DMS153 (cell line): ENCODE data around the gene EDRF1.
A peak's percentile ranks its signal among the peaks of the same experiment; 100 is the strongest.
"Not testable (repeated sequence)": the region's sequence is repeated elsewhere in the genome, so short reads cannot be mapped to it uniquely, and the experiment has no call there.

Experiments
- DNase-seq: peaks from one replicate; lab custom pipeline; 2025; lab: John Stamatoyannopoulos, UW

The EDRF1 gene

DNA sequence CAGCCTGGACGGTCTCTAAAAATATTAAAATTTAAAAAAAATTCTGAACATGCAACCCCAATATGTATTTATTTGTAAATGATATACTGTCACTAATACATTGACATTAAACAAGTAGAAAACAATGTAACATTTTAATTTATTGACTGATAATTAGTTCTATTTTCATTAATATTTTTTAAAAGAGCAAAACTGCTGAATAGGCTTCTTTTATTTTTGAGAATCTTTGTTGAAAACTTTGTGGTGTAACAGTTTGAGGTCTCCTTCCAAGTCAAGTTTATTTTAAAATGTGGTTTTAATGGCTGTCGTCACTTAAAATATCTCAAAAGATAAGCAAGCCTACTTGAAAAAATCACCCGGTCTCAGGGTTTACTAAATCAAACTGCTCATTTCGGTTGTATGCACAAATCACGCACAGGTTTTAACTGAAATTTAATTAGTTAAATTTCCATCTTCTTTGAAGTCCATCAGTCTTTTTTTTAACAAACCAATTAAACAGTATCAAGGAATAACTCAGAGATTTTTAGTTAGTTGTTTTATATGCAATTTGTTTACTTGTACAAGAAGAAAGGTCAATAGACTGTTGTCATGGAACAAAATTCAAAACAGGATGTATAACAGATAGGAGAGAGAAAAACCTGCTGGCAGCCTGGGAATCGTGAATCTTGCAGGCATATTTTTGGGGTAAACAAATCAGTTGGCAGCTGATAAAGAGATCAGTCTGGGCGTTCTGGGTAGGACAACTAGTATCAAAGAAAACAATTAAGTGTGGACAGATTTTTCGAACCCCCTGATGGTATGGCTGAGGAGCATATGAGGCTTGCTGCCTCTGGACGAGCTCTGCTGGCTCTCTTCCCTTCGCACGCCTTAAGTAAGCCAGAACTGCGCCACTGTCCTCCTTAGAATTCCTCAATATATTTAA is 9.7 kb upstream of the EDRF1 start:
- no peak for DNase-seq

DNA sequence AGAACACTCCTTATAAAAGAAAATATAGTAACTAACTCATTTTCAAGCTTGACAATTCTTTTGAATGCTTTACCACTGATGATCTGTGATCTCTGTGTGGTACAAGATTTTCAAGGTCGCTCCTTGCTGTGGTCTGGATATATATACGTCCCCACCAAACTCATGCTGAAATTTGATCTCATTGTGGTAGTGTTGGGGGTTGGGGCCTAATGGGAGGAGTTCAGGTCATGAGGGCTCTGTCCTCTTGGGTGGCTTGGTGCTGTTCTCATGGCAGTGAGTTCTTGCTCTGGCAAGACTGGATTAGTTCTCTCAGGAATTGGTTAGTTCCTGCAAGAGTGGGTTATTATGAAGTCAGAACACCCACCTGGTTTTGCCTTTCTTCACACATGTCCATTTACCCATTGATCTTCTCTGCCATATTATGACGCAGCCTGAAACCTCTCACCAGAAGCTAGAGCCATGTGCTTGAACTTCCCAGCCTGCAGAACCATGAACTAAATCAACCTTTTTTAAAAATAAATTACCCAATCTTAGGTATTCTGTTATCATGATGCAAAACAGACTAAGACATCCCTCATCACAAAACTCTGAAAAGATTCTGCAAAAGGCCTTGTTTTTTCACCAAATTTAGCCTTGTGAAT is 8.3 kb upstream of the EDRF1 start:
- DNase-seq: no peak

DNA sequence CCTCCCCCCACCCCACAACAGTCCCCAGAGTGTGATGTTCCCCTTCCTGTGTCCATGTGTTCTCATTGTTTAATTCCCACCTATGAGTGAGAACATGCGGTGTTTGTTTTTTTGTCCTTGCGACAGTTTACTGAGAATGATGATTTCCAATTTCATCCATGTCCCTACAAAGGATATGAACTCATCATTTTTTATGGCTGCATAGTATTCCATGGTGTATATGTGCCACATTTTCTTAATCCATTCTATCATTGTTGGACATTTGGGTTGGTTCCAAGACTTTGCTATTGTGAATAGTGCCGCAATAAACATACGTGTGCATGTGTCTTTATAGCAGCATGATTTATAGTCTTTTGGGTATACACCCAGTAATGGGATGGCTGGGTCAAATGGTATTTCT is 4.8 kb upstream of the EDRF1 start:
- not testable (repeated sequence) for DNase-seq

DNA sequence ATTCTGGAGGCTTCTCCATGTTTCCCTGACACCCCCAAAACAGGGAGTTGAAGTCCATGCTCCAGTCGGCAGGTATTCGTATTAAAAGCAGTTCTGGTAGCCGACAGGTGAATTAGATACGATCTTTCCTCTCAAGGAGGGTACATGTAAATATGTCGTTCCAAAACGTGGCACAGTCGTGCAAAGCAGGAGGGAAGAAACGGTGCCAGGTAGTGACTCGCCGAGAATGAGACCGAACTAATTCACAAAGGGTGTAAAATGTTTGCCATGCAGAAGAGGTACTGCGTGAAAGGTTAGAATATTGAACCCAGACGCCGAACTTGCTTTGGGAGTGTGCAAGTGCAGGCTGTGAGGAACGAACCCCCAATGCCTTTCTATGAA is 483 bp downstream of the EDRF1 start:
- DNase-seq: no peak

DNA sequence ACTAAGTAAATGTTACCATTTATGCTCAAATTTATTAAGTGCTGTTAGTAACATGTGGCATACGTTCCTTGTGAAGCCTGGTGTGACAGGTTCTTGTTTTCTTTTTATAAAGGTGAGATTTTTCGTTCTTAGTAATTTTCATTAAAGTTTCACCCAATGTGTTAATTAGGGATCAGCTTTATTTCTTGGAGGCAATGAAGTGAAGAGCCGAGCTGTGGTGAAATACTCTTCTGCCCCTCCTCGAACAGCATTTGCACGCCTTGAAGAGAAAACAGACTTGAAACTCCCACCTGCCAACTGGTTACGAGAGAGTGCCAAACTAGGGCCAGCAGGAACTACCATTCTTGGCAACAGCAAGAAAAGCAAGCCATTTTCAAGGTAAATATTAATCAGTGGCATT is 1.5 kb downstream of the EDRF1 start:
- no peak for DNase-seq

DNA sequence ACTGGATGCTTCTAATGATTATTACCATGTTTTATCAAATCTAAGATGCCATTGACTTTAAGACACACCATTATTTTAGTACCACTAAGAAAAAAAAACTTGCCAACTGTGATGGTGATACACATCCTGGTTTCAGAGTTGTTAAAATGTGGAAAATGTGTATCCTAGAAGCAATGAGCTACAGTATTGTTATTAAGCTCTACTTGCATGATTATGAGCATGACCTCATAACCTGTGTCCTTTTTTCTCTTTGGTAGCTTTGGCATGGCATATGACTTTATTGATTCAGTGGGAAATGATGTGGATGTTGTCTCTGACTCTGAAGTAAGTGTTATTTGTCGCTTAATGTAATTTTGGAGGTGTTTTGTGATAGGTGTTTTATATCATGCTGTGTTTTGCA is 3.3 kb downstream of the EDRF1 start:
- DNase-seq: no peak

DNA sequence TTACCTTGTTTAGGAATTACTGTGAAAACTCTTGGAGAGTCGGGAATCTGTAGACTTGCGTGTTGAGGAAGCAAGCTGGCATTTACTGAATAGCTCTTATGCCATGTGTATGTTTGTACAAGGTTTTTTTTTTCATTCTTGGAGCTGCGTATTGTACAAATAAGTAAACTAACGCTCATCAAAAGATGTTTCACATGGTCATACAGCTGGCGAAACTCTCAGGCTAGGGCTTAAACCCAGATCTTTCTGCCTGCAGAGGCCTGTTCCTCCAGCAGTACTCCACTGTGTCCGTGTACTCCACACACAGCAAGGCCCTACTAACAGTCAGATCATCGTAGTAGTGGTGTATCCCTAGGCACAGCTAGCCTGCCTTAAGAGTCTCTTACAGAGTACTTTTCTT is 7.4 kb downstream of the EDRF1 start:
- no peak for DNase-seq

DNA sequence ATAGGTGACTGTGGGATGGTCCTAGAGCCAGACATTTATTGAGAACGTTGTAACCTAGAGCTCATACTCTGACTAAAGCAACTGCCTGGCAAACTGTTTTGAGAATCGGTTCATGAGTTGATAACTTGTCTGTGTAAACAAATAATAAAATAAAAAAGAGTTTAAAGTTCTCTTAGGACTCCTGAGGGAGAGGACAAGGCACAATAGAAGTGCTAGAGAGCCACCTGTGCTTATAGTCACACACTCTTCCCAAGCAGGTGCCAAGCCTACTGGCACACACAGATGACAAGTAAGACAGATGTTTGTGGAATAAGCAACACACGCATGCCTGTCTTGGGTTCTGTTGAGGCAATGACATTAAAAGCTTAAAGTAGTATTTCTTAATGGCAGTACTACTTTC is 7.9 kb downstream of the EDRF1 start:
- DNase-seq: no peak

DNA sequence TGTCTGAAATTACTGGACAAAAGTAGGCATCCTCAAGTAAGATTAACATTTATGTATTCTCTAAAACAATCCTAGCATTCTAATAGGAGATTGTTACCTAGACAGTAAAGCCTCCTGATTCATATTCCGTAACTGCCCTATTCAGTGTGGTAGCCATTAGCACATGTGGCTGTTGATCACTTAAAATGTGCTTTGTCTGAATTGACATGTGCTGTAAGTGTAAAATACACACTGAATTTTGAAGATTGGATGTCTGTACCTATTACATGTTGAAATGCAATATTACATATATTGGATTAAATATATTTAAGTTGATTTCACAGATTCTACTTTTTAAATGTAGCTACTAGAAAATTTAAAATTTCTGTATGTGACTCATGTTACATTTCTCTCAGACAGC is 14.6 kb downstream of the EDRF1 start:
- DNase-seq: no peak

DNA sequence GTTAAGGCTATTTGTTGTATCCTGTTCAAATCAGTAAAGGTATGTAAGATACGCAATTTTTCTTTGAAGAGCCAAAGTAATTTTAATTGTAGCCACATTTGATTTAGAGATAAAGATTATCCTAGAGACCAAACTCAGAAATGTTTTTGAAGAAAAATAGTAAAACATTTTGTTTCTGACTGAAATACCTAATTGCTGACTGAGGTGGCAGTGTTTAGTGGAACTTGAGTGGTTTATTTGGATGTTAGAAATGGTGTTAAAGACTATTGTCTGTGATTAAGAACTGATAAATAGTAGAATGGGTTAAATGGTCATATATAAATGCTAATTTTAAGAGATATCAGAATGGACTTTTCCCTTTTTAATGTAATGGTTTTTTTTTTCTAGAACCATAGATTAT is 15.3 kb downstream of the EDRF1 start:
- DNase-seq: no peak

DNA sequence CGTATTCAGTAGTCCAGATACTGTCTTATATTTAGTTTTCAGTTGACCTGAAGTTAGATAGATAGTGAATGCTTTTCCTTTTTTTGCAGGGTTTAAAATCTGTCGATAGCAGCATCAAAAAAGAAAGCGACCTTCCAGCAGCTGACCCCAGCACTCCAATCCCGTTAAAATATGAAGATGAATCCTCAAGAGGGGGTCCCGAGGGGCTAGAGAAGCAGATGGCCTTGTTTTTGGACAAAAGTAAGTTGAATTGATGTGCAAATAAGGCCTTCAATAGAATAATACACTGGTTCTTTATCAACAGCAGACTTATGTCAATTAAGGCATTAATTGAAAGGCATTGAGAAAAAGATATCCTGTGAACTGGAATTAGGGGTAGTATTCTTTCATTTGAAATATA is 18.7 kb downstream of the EDRF1 start:
- no peak for DNase-seq

DNA sequence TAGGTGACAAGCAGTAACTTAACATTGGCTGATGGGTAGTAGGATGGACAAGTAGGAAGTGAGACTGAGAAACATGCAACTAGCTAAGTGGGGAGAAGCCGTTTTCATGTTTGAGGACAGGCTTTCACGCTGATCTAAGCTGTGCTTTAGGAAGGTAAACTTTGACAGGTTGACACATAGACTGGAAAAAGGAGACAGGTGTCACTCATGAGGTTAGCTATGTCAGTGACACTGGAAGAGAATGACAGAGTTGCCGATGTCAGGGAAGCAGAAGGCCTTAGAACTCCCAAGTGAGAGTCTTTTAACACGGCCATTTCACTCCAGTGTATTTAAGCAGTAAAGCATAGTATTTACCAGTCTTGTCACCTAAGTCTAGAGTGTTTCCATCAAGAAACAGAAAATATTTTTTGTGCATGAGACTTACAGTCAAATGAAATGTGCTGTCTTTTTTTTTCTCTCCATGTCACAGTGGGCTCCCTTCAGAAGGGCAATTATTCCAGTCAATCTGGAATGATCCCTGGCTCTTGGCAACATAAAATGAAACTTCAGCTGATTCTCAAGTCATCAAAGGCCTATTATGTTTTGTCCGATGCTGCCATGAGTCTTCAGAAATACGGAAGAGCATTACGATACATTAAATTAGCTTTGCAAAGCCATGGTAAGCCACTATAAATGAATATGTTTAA is 20.6 kb downstream of the EDRF1 start:
- DNase-seq: no peak

DNA sequence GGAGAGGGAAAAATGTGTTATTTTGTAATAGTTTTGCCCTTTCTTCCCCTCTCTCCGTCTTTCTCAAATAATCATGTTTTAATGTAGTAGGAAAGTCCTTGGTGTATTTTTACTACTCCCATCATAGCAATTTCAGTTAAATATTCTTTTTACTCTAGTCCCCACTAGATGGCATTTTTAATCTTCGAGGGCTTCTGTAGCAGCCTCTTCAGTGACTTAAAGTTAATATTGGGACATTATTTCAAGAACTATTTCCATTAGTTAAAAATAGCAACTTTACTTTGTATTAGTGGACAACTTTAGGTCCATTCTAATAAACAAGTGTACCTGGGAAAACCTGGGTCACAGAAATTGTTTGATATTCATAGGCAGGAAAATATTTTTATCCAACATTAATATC is 23.0 kb downstream of the EDRF1 start:
- no peak for DNase-seq

DNA sequence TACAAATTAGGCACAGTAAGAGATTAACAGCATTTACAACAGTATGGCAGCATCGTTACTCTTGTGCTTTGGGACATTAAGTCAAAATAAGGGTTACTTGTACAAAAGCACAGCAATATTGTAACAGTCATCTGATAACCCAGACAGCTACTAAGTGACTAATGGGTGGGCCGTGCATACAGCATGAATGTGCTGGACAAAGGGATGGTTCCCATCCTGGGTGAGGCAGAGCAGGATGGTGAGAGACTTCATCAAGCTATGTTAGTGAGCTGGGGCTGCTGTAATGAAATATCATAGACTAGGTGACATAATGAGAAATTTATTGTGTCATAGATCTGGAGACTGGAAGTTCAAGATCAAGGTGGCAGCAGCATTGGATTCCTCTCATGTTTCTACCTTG is 25.4 kb downstream of the EDRF1 start:
- no peak for DNase-seq

DNA sequence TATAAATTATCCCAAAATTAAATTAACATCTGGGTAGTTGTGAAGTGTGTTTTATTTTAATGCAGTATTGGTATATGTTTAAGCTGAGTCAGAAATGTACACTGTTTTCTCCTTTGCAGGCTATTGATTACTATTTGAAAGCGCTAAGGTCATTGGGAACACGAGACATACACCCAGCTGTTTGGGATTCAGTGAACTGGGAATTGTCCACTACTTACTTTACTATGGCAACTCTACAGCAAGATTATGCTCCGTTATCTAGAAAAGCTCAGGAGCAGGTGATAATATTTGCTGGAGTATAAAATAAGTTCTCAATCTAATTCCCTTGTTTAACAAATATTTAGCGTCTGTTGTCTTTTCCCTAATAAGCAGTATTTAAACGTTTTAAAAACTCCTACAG is 27.9 kb downstream of the EDRF1 start:
- no peak for DNase-seq

DNA sequence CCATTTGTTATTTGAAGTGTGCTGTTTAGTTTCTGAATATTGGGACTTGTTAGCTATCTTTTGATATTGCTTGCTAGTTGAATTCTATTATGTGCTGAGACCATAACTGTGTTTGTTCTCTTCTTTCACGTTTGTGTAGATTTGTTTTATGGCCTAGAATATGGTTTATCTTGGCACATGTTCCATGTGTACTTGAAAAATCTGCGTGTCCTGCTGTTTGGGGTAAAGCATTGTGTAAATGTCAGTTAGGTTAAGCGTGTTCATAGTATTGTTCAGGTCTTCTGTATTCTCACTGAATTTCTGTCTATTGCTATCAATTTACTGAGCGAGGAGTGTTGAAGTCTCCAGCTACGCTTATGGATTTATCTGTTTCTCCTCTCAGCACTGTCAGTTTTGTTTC is 36.7 kb downstream of the EDRF1 start:
- DNase-seq: peak; percentile 88

DNA sequence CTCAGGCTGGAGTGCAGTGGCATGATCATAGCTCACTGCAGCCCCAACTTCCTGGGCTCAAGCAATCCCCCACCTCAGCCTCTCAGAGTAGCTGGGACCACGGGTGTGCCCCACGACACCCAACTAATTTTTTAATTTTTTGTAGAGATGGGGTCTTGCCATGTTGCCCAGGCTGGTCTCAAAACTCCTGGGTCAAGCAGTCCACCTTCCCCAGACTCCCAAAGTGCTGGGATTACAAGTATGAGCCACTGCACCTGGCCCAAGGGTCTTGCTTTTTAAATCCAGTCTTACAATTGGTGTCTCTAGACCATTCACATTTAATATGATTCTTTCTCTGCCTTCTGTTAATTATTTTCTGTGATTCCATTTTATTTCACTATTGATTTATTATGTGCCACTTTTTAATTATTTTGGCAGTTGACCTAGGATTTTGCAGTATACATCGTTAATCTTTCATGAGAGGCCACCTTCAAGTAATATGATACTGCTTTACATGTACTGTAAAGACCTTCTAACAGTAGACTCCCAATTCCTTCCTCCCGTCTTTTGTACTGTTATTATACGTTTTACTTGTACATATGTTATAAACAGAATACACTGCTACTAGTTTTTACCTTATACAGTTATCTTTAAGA is 37.5 kb downstream of the EDRF1 start:
- DNase-seq: no peak

DNA sequence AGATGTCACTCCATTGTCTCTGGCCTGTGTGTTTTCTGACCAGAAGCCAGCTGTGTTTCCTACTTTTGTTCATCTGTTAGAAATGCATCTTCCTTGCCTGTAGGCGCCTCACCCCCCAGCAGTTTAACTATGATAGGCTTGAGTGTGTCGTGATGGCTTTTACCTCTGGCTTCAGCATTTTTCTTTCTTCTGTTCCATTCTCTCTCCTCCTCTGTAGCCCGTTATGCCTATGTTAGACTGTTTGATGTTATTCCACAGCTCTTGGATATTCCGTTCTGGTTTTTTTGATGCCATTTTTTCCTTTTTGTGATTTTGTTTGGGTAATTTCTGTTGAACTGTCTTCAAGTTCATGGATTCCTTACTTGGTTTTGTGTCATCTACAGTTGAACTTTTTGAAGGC is 38.2 kb downstream of the EDRF1 start:
- DNase-seq: no peak

DNA sequence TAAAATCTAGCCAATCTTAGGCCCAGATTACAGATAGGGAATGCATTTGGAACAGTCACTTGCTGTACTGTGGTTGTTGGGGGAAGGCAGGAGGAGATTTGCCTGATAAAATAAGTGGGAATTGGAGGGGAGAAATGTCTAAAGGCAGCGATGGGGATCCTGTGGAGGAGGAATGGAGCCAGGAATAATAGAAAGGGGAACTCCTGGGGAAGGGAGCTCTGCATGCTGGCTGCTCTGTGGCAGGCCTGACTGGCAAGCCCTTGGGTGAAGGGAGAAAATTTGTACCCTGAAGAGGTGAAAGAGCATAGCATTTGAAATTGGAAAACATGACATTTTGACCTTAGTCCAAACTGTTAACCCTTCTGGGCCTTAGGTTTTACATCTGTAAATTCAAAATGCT is 42.5 kb downstream of the EDRF1 start:
- no peak for DNase-seq

DNA sequence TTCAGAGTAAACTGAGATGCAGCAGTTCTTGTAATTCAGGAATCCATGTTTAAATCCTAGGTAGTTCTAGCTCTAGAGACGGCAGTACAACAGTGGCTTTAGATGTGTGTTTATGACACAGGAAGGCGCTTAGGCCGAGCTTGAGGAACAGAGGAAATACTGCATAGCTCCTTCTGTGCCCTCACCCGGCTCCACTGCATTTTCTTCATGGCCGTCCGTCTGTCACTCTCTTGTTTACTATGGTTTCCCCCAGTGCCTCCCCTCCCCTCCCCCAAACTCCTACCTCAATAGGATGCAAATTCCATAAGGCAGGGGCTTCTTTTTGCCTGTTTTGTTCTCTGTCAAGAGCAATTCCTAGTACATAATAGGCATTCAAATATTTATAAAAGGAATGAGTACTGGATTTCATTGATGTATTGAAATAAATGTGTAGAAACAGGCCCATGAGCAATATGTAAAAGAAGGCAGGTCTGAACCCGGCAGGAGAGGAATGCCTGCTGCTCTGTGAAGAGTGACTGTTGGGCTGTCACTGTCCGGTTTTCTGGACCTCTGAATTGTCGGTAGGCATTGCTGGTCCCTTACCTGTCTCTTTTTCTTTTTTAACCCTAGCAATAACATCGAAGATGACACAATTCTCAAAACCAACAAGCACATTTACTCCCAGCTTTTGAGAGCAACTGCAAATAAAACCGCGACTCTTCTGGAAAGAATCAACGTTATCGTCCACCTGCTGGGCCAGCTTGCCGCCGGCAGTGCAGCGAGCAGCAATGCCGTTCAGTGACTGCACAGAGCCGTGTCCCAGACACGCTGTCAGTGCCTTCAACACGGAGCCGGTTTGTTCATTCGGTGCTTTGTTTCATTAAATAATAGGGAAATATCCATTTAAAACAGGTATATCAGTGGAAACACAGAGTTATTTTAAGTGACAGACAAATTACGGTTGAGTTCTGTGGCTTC is 43.5 kb downstream of the EDRF1 start:
- no peak for DNase-seq

DNA sequence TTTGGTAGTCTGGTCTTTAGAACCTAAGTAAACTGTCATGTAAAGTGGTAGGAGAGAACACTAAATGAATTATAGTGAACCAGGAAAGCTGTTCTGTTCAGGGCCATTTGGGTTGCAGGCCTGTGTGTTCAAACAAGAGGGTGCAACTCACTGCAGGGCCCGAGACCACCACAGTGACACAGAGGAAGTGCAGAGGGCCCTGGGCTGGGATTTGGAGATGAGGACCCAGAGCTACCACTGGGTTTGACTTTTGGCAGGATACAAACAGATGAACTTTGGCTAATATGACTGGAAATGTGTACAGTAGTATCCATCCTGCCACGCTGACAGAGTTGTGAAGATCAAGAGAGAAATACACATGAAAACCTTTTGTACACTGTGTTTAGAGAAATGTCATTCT is 46.3 kb downstream of the EDRF1 start:
- no peak for DNase-seq

DNA sequence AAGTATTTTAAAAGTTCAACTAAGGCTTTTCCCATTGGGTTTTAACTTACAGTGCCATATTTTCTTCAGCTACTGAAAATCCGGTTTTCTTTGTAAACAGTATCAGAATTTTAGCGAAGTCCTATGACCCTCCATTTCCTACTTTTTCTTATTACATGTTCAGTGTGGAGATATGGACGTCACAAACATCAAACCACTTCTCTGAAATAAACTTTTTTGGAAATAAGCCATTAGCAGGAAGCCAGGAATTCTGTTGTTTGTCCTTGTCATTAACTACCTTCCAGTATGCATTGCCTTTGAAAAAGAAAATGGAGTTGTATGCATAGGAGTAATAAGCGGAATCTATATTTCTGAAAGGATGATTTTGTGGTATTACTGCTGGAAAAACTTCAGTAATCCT is 47.0 kb downstream of the EDRF1 start:
- DNase-seq: no peak
